SK-N-MC (cell line): ENCODE data around the gene SIM1.

Source experiments
- EZH2 ChIP-seq: fragments of 200-600 bp; sonication (generic); IDR thresholded peaks from one replicate; pipeline ENCODE4 v1.6.1; 2017; ENCODE audit warnings: antibody characterized with exemption
- FOXP2 ChIP-seq: optimal IDR thresholded peaks from 2 replicates; pipeline ENCODE3; 2011; ENCODE audit warnings: mild to moderate bottlenecking, moderate library complexity; ENCODE audit not compliant: insufficient read depth; ENCODE audit errors: extremely low read length, control extremely low read depth
- POLR2AphosphoS5 ChIP-seq: IDR thresholded peaks from 2 replicates; pipeline ENCODE4 v1.6.1; 2012; ENCODE audit warnings: mild to moderate bottlenecking, low read depth, low read length, borderline replicate concordance

GRCh38 chr6:100346828-100347227 lies 117.9 kb downstream of the SIM1 start:
- TF ChIP-seq EZH2: no peak
- no peak for TF ChIP-seq POLR2AphosphoS5
- no peak for TF ChIP-seq FOXP2
